Body of pancreas (tissue), 4 donors: ENCODE results near the gene TRIM40. TPM values are rescaled to one million over a fixed set of nuclear protein-coding genes. Genes with fewer than 3 reads are reported as not detected.

Source experiments
- ATAC-seq: fragments of 150-250 bp; one replicate; pipeline ENCODE4 v1.9.1; 2016
- DNase-seq, 4 donors: peaks; one replicate each; pipeline ENCODE4 v3.0.0-alpha.2; 2019
- H3K27ac ChIP-seq, 4 donors: fragments of 200-600 bp; sonication (generic); 1 replicate in 3 of 4; 2 replicates in 1 of 4; pipeline versions ENCODE4 v1.5.1 to v1.6.1; 2016 to 2019; ENCODE audit warnings: mild to moderate bottlenecking in 1 of 4, mixed read lengths in 1 of 4, moderate library complexity in 1 of 4
- H3K27me3 ChIP-seq, 2 donors: fragments of 200-600 bp; sonication (generic); one replicate each; pipeline ENCODE4 v1.6.0; 2016; ENCODE audit warnings: mild to moderate bottlenecking in 1 of 2
- H3K36me3 ChIP-seq, 2 donors: fragments of 200-600 bp; sonication (generic); replicated peaks in 1 of 2; 2 replicates each; pipeline ENCODE4 v1.5.1; 2016; ENCODE audit warnings: low read depth in 2 of 2; ENCODE audit not compliant: insufficient read depth in 1 of 2
- H3K4me1 ChIP-seq: fragments of 200-600 bp; sonication (generic); one replicate; pipeline ENCODE4 v1.6.0; 2016
- H3K4me3 ChIP-seq, 2 donors: fragments of 200-600 bp; sonication (generic); 1 replicate in 1 of 2; 2 replicates in 1 of 2; pipeline ENCODE4 v1.5.1; 2016 to 2019
- H3K9me3 ChIP-seq, 3 donors: fragments of 200-600 bp; sonication (generic); 1 replicate in 2 of 3; 2 replicates in 1 of 3; pipeline ENCODE4 v1.5.1; 2016
- POLR2A ChIP-seq, 3 donors: fragments of 450-650 bp; IDR thresholded peaks; one replicate each; pipeline ENCODE4 v1.6.1; 2016; ENCODE audit warnings: antibody characterized with exemption in 3 of 3, mild to moderate bottlenecking in 2 of 3
- WGBS, 2 donors: methylation state at CpG; one replicate each; pipeline ENCODE4 v1.1.5; 2017; 5-methylcytosine and 5-hydroxymethylcytosine counted together
- intact Hi-C: fragments of 100-400 bp; cut with DNase I; formaldehyde crosslinking; loops from one replicate; pipeline ENCODE4 v1.15.1; 2023
- total RNA-seq, 2 donors: library from RNA; depleted of rRNA; stranded (reverse); fragments of >200 nt; gene quantifications; one replicate each; pipeline ENCODE4 v1.1.0, GENCODE V29; 2016
- TF ChIP-seq, protein P1 (sequence below), 7 experiments: fragments of 450-650 bp in 4 of 7; fragments of 200-600 bp in 3 of 7; sonication (generic) in 3 of 7; IDR thresholded peaks; one replicate each; pipeline ENCODE4 v1.5.1; 2016 to 2019; ENCODE audit warnings: antibody characterized with exemption in 7 of 7

Gene TRIM40
- total RNA-seq, 2 donors from 2014 or later = not detected

DNA sequence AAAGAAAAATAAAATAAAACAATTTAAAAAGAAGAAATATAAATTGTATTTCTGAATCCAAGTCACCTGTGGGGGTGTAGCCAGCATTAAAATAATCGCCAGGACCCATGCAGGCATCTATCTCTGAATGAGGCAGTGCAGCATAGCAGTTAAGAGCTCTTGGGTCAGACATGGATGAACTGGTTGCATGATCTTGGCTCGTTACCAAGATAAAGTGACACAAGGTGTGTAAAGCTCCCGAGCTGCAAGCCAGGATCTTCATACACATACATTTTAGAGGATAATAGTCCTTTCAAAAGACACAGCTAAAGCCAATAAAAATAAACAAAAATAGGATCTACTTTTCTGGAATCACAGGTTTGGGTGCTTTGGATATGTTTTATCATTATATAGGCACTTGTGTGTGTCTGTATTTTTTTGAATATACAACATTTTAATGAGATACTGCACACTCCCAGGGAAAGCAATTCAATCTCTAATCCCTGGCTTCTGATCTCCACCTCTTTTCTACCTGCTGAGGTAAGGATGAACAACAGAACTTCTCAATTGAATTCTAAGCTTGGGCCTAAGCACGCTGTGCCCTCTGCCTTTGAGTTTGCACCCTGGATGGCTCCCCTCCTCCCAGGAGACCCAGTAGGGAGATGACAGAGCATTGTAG is 16.2 kb downstream of the TRIM40 start:
- WGBS, 2 donors = 41 to 57% methylated on average over 4 of the region's 4 CpGs
- ATAC-seq = no peak
- Histone ChIP-seq H3K27ac (no peak overlapping the region), H3K4me3 (no peak overlapping the region), H3K36me3 (no peaks in the 10 kb centered on the region), H3K4me1 (peaks cover 12% of the 10 kb centered on the region), H3K27me3 (no peaks in the 10 kb centered on the region), H3K9me3 (no peaks in the 10 kb centered on the region)
- intact Hi-C loops = no loop called here
- DNase-seq = no peak
- no peak for TF ChIP-seq POLR2A (IDR thresholded peaks at IDR 0.05)
- TF ChIP-seq, protein P1, sequence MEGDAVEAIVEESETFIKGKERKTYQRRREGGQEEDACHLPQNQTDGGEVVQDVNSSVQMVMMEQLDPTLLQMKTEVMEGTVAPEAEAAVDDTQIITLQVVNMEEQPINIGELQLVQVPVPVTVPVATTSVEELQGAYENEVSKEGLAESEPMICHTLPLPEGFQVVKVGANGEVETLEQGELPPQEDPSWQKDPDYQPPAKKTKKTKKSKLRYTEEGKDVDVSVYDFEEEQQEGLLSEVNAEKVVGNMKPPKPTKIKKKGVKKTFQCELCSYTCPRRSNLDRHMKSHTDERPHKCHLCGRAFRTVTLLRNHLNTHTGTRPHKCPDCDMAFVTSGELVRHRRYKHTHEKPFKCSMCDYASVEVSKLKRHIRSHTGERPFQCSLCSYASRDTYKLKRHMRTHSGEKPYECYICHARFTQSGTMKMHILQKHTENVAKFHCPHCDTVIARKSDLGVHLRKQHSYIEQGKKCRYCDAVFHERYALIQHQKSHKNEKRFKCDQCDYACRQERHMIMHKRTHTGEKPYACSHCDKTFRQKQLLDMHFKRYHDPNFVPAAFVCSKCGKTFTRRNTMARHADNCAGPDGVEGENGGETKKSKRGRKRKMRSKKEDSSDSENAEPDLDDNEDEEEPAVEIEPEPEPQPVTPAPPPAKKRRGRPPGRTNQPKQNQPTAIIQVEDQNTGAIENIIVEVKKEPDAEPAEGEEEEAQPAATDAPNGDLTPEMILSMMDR (IDR thresholded peaks at IDR 0.05) = no peak

DNA sequence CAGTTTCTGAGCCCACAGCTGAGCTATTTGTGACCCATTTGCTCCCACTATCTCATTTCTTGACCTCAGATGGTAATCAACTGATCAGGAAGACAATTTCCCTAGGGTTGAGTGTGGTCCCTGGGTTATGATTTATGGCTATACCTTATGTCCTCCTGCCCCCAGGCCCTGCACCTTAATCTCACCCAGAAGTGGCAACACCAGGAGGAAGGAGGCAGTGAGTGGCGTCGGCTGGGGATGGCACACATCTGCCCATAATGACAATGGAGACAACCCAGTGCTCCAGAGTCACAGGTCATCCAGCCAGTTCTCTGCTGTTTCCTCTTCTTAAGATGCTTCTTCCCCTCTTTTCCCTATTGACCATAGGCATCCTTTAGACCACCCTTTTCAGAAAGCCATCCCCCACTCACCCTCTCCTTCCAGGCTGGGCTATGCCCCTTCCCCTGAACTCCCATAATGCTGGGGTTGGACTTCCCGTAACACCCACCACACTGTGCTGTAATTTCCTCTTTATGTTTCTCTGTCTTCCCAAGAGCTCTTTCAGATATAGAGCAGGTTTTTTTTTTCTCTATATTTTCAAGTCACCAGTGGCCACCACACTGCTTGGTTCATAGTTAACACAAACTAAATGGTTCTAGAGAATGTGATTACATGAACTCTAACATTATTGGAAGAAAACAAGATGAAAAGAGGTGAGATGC is 17.1 kb downstream of the TRIM40 start:
- H3K27me3 ChIP-seq = no peaks in the 10 kb centered on the region
- H3K4me3 ChIP-seq = no peak overlapping the region
- H3K4me1 ChIP-seq = peaks cover 12% of the 10 kb centered on the region
- 78 to 86% methylated on average over 3 of the region's 3 CpGs for WGBS, 2 donors
- ATAC-seq = no peak
- TF ChIP-seq, protein P1 (IDR thresholded peaks at IDR 0.05) = no peak
- TF ChIP-seq POLR2A (IDR thresholded peaks at IDR 0.05) = no peak
- no peaks in the 10 kb centered on the region for H3K36me3 ChIP-seq
- H3K9me3 ChIP-seq = no peaks in the 10 kb centered on the region
- DNase-seq = no peak
- no peak overlapping the region for H3K27ac ChIP-seq
- intact Hi-C loops = no loop called here

DNA sequence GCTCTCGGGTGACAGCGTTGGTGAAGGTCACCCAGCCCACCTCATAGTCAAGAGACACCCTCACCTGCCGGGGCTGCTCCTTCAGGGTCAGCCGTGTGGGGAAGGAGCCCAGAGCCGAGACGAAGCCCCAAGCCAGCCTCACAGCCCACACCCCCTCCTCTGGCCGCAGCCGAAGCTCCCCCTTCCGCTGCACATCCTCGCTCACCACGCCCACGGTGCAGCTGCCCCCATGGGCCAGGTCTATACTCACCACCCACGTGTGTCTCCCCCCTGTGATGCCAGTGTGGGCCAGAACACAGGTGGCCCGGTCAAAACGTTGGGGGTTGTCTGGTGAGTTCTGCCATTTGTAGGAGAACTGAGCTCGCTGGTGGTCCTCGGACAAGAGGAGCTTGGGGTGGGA is 18.1 kb downstream of the TRIM40 start:
- ATAC-seq = no peak
- H3K9me3 ChIP-seq = no peaks in the 10 kb centered on the region
- no peaks in the 10 kb centered on the region for H3K36me3 ChIP-seq
- H3K4me3 ChIP-seq = no peak overlapping the region
- DNase-seq = no peak
- H3K27me3 ChIP-seq = no peaks in the 10 kb centered on the region
- 69 to 79% methylated on average over 16 to 17 of the region's 17 CpGs for WGBS, 2 donors
- no peak overlapping the region for H3K27ac ChIP-seq
- H3K4me1 ChIP-seq = peaks cover 12% of the 10 kb centered on the region
- intact Hi-C loops = no loop called here
- no peak for TF ChIP-seq POLR2A (IDR thresholded peaks at IDR 0.05)
- TF ChIP-seq, protein P1 (IDR thresholded peaks at IDR 0.05) = no peak

DNA sequence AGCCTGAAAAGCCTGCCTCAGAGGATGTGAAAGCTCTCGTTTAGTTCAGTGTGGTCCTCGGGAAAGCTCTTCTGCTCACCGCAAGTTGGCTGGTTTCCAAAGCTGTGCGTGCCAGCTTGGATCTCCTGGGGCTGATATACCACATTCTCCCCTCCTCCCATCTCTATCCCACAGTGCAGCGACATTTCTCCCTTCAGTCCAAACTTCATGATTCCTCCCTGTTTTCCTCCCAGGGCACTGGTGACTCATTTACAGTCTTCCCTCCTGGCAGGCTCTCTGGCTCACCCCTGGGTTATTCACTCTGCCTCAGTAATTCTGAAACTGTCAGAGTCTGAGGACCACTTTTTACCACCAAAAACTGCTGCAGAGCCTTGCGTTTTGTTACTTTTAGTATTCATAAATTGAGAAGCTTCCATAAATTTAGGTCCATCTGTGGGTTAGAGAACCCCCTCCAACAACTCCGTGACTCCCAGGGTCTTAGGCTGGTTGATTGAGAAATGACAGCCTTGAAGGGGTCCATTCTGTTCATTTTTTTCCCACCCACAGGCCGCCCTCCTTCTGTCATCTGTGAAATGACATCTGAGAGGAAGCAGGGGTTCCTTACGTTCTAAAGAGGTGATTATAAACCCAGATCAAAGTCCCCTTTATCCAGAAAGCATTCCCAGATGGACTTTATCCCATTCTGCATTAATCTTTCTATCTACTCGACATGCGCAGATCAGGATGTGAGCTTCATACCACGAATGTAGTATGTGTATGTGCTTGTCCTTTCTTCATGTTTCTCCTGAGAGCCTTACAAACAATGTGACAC is 19.0 kb downstream of the TRIM40 start:
- peaks cover 12% of the 10 kb centered on the region for H3K4me1 ChIP-seq
- intact Hi-C loops = no loop called here
- WGBS, 2 donors = 20 to 42% methylated on average over 12 of the region's 12 CpGs
- no peak overlapping the region for H3K4me3 ChIP-seq
- DNase-seq (peak in 3 of 4 donors; percentile 20 to 49 (median 25)), ATAC-seq (peak; percentile 54)
- no peak for TF ChIP-seq POLR2A (IDR thresholded peaks at IDR 0.05)
- TF ChIP-seq, protein P1 (IDR thresholded peaks at IDR 0.05) = no peak
- no peaks in the 10 kb centered on the region for H3K9me3 ChIP-seq
- H3K36me3 ChIP-seq = no peaks in the 10 kb centered on the region
- H3K27me3 ChIP-seq = no peaks in the 10 kb centered on the region
- peak overlapping the region in 1 of 4 donors; percentile 19 for H3K27ac ChIP-seq
